TTC549 (cell line): Measurements from ENCODE around the gene KCNMB1.
"Not testable (repeated sequence)": the region's sequence is repeated elsewhere in the genome, so short reads cannot be mapped to it uniquely, and the experiment has no call there.

Experiments used
- FAIRE-seq: peaks from 2 replicates; lab custom pipeline; 2012; peaks lifted over from hg19 to GRCh38; lab: Jason Lieb, UNC

KCNMB1 gene

GRCh38 chr5:170413897-170414296, 24.7 kb upstream of the KCNMB1 start:
- FAIRE-seq: no peak

- no peak for FAIRE-seq
These were observed 21.9 kb upstream of the KCNMB1 start for GRCh38 chr5:170411100-170411499.

- FAIRE-seq: no peak
These were observed 21.2 kb upstream of the KCNMB1 start for GRCh38 chr5:170410401-170410800.

- no peak for FAIRE-seq
These were observed 19.9 kb upstream of the KCNMB1 start for GRCh38 chr5:170408877-170409660.

- FAIRE-seq: no peak
These were observed 19.1 kb upstream of the KCNMB1 start for GRCh38 chr5:170408226-170408625.

- FAIRE-seq: no peak
These were observed 17.9 kb upstream of the KCNMB1 start for GRCh38 chr5:170407062-170407461.

- FAIRE-seq: no peak
These were observed 16.6 kb upstream of the KCNMB1 start for GRCh38 chr5:170405817-170406216.

GRCh38 chr5:170404398-170404797, 15.2 kb upstream of the KCNMB1 start:
- no peak for FAIRE-seq

- FAIRE-seq: no peak
These were observed 14.5 kb upstream of the KCNMB1 start for GRCh38 chr5:170403675-170404074.

GRCh38 chr5:170402508-170402907, 13.3 kb upstream of the KCNMB1 start:
- no peak for FAIRE-seq

GRCh38 chr5:170397059-170397458, 7.9 kb upstream of the KCNMB1 start:
- no peak for FAIRE-seq

- FAIRE-seq: no peak
These were observed 4.8 kb upstream of the KCNMB1 start for GRCh38 chr5:170393958-170394357.

GRCh38 chr5:170393235-170393634, 4.1 kb upstream of the KCNMB1 start:
- no peak for FAIRE-seq

- FAIRE-seq: no peak
These were observed 1.3 kb upstream of the KCNMB1 start for GRCh38 chr5:170390472-170390871.

GRCh38 chr5:170389550-170389892, 354 bp upstream of the KCNMB1 start:
- FAIRE-seq: no peak

- FAIRE-seq: no peak
These were observed 1.2 kb downstream of the KCNMB1 start for GRCh38 chr5:170387775-170388639.

GRCh38 chr5:170386743-170387395, 2.3 kb downstream of the KCNMB1 start:
- FAIRE-seq: no peak

- FAIRE-seq: no peak
These were observed 5.9 kb downstream of the KCNMB1 start for GRCh38 chr5:170383227-170383626.

GRCh38 chr5:170382790-170383189, 6.4 kb downstream of the KCNMB1 start:
- FAIRE-seq: no peak

- no peak for FAIRE-seq
These were observed 8.7 kb downstream of the KCNMB1 start for GRCh38 chr5:170380361-170380951.

- no peak for FAIRE-seq
These were observed 10.4 kb downstream of the KCNMB1 start for GRCh38 chr5:170378740-170379139.

- FAIRE-seq: no peak
These were observed 12.1 kb downstream of the KCNMB1 start for GRCh38 chr5:170377027-170377426.

GRCh38 chr5:170376526-170376925, 12.6 kb downstream of the KCNMB1 start:
- not testable (repeated sequence) for FAIRE-seq
